MG63 (cell line): ENCODE results near the gene ZNF723. TPM values are rescaled to one million over a fixed set of nuclear protein-coding genes. Genes with fewer than 3 reads are reported as not detected.
"Not testable (repeated sequence)": the region's sequence is repeated elsewhere in the genome, so short reads cannot be mapped to it uniquely, and the experiment has no call there.

Source experiments
- DNase-seq: peaks from one replicate; pipeline ENCODE4 v3.0.0-alpha.2; 2020
- H3K27me3 ChIP-seq: fragments of 250-450 bp; sonication (Bioruptor Pico); 2 replicates; pipeline ENCODE4 v1.5.1; 2020; ENCODE audit warnings: mild to moderate bottlenecking, moderate library complexity
- H3K36me3 ChIP-seq: fragments of 250-450 bp; sonication (Bioruptor Pico); 2 replicates; pipeline ENCODE4 v1.5.1; 2020; ENCODE audit warnings: mild to moderate bottlenecking, moderate library complexity
- H3K4me3 ChIP-seq: fragments of 250-450 bp; sonication (Bioruptor Pico); 2 replicates; pipeline ENCODE4 v1.5.1; 2020; ENCODE audit warnings: mild to moderate bottlenecking, moderate library complexity
- H3K9me3 ChIP-seq: fragments of 250-450 bp; sonication (Bioruptor Pico); 2 replicates; pipeline ENCODE4 v1.5.1; 2020; ENCODE audit warnings: mild to moderate bottlenecking, moderate library complexity
- total RNA-seq: library from RNA; depleted of rRNA; stranded (reverse); fragments of >200 nt; shearing (Covaris generic); gene quantifications from 2 replicates; pipeline ENCODE4 v1.2.3, GENCODE V29; 2014; ENCODE audit warnings: low replicate concordance; rRNA removed

Gene ZNF723
- total RNA-seq: not detected in 2 replicates

GRCh38 chr19:22832031-22832762 lies at the start of gene ZNF723:
Gene ZNF723, plus strand, starts transcription at chr19:22832291. Its CDS starts 89 bp downstream, at chr19:22832380.
- Histone ChIP-seq H3K27me3 (no peaks in the 10 kb centered on the region), H3K4me3 (no peak within 1 kb of the TSS), H3K36me3 (no peaks in the 10 kb centered on the region), H3K9me3 (no peaks in the 10 kb centered on the region)
- no peak for DNase-seq

- DNase-seq: no peak
- no peak within 1 kb of the TSS for H3K4me3 ChIP-seq
Observed at GRCh38 chr19:22783651-22784410, 48.3 kb upstream of the ZNF723 start, which contains the start of gene ZNF99. Gene ZNF99, minus strand, starts transcription at chr19:22784151. Its CDS starts 135 bp downstream, at chr19:22784016.

GRCh38 chr19:22792863-22793262 lies 39.2 kb upstream of the ZNF723 start:
- not testable (repeated sequence) for H3K36me3 ChIP-seq, H3K27me3 ChIP-seq, H3K9me3 ChIP-seq, H3K4me3 ChIP-seq, DNase-seq

More at GRCh38 chr19:22783651-22784410, 48.3 kb upstream of the ZNF723 start, which contains the start of gene ZNF99:
- Histone ChIP-seq H3K36me3 (no peaks in the 10 kb centered on the region), H3K9me3 (no peaks in the 10 kb centered on the region), H3K27me3 (no peaks in the 10 kb centered on the region)

GRCh38 chr19:22797040-22797439 lies 35.1 kb upstream of the ZNF723 start:
- Histone ChIP-seq H3K36me3 (no peaks in the 10 kb centered on the region), H3K9me3 (no peaks in the 10 kb centered on the region), H3K27me3 (no peaks in the 10 kb centered on the region), H3K4me3 (no peak overlapping the region)
- DNase-seq: no peak

GRCh38 chr19:22806418-22806817 lies 25.7 kb upstream of the ZNF723 start:
- H3K27me3 ChIP-seq: no peaks in the 10 kb centered on the region
- DNase-seq: no peak

GRCh38 chr19:22807061-22807835 lies 24.8 kb upstream of the ZNF723 start:
- DNase-seq: no peak
- no peaks in the 10 kb centered on the region for H3K36me3 ChIP-seq
- H3K27me3 ChIP-seq: no peaks in the 10 kb centered on the region
- H3K4me3 ChIP-seq: no peak overlapping the region
- H3K9me3 ChIP-seq: no peaks in the 10 kb centered on the region

More at GRCh38 chr19:22806418-22806817, 25.7 kb upstream of the ZNF723 start:
- Histone ChIP-seq H3K4me3 (no peak overlapping the region), H3K9me3 (no peaks in the 10 kb centered on the region), H3K36me3 (no peaks in the 10 kb centered on the region)

GRCh38 chr19:22814124-22814523 lies 18.0 kb upstream of the ZNF723 start:
- Histone ChIP-seq H3K36me3 (no peaks in the 10 kb centered on the region), H3K27me3 (no peaks in the 10 kb centered on the region), H3K4me3 (no peak overlapping the region), H3K9me3 (no peaks in the 10 kb centered on the region)
- DNase-seq: no peak

- Histone ChIP-seq H3K9me3 (no peaks in the 10 kb centered on the region), H3K4me3 (no peak overlapping the region), H3K36me3 (no peaks in the 10 kb centered on the region), H3K27me3 (no peaks in the 10 kb centered on the region)
- DNase-seq: no peak
Observed at GRCh38 chr19:22831211-22831610, 880 bp upstream of the ZNF723 start.

GRCh38 chr19:22857713-22858320 lies 25.7 kb downstream of the ZNF723 start:
- not testable (repeated sequence) for H3K9me3 ChIP-seq, H3K4me3 ChIP-seq, H3K36me3 ChIP-seq, H3K27me3 ChIP-seq, DNase-seq

GRCh38 chr19:22882797-22883196 lies 50.7 kb downstream of the ZNF723 start:
- DNase-seq: no peak
- Histone ChIP-seq H3K27me3 (no peaks in the 10 kb centered on the region), H3K36me3 (no peaks in the 10 kb centered on the region), H3K9me3 (no peaks in the 10 kb centered on the region), H3K4me3 (no peak overlapping the region)

- Histone ChIP-seq H3K9me3 (no peaks in the 10 kb centered on the region), H3K27me3 (no peaks in the 10 kb centered on the region), H3K36me3 (no peaks in the 10 kb centered on the region), H3K4me3 (no peak overlapping the region)
- no peak for DNase-seq
Observed at GRCh38 chr19:22893855-22894270, 61.8 kb downstream of the ZNF723 start.

GRCh38 chr19:22901431-22902130 lies 69.5 kb downstream of the ZNF723 start:
- Histone ChIP-seq H3K4me3 (no peak overlapping the region), H3K36me3 (no peaks in the 10 kb centered on the region), H3K27me3 (no peaks in the 10 kb centered on the region), H3K9me3 (no peaks in the 10 kb centered on the region)
- DNase-seq: no peak

Other genes starting within 250 kb of the ZNF723 start
- gene ZNF492, start 198.0 kb upstream of the ZNF723 start, total RNA-seq: not detected in 2 replicates
- gene ZNF99, start 48.1 kb upstream of the ZNF723 start, total RNA-seq: not detected in 2 replicates
- not detected in 2 replicates for gene ZNF728, start 170.9 kb downstream of the ZNF723 start, total RNA-seq